Sigmoid colon (tissue), 7 donors: Measurements from ENCODE around the gene ABHD5. TPM values are rescaled to one million over a fixed set of nuclear protein-coding genes. Genes with fewer than 3 reads are reported as not detected.

Experiments used
- DNase-seq: peaks from one replicate; pipeline ENCODE4 v3.0.0-alpha.2; 2019
- H3K27ac ChIP-seq, 4 donors: fragments of 200-600 bp; sonication (generic); one replicate each; pipeline ENCODE4 v1.5.1; 2016 to 2019; ENCODE audit warnings: mild to moderate bottlenecking in 1 of 4
- H3K27me3 ChIP-seq, 3 donors: fragments of 200-600 bp; sonication (generic); one replicate each; pipeline ENCODE4 v1.5.1; 2019; ENCODE audit warnings: mild to moderate bottlenecking in 1 of 3
- H3K36me3 ChIP-seq, 4 donors: fragments of 200-600 bp; sonication (generic); one replicate each; pipeline ENCODE4 v1.5.1; 2016 to 2019
- H3K4me1 ChIP-seq, 4 donors: fragments of 200-600 bp; sonication (generic); one replicate each; pipeline ENCODE4 v1.5.1; 2017 to 2019
- H3K4me3 ChIP-seq, 4 donors: fragments of 200-600 bp; sonication (generic); one replicate each; pipeline ENCODE4 v1.5.1; 2017 to 2019; ENCODE audit warnings: mild to moderate bottlenecking in 2 of 4, moderate library complexity in 1 of 4
- H3K9me3 ChIP-seq, 4 donors: fragments of 200-600 bp in 3 of 4; sonication (generic) in 3 of 4; one replicate each; pipeline versions ENCODE4 v1.5.1 to v1.6.1; 2013 to 2019
- EP300 ChIP-seq, 4 donors: sonication (generic); formaldehyde crosslinking; IDR thresholded peaks; one replicate each; pipeline ENCODE4 v1.6.1; 2017; ENCODE audit warnings: antibody characterized with exemption in 4 of 4
- POLR2A ChIP-seq, 2 donors: fragments of 450-650 bp; IDR thresholded peaks; one replicate each; pipeline ENCODE4 v1.6.1; 2016; ENCODE audit warnings: antibody characterized with exemption in 2 of 2, mild to moderate bottlenecking in 2 of 2, moderate library complexity in 2 of 2
- POLR2AphosphoS5 ChIP-seq, 4 donors: sonication (generic); formaldehyde crosslinking; IDR thresholded peaks; one replicate each; pipeline ENCODE4 v1.6.1; 2017; ENCODE audit warnings: antibody characterized with exemption in 4 of 4
- WGBS, 2 donors: extraction: QIAGEN DNeasy Blood & Tissue Kit; methylation state at CpG; one replicate each; pipeline ENCODE4 v1.1.7; 2013; 5-methylcytosine and 5-hydroxymethylcytosine counted together
- intact Hi-C: fragments of 100-400 bp; cut with DNase I; formaldehyde crosslinking; loops from one replicate; pipeline ENCODE4 v1.15.1; 2023
- polyA plus RNA-seq, 3 donors: library from polyadenylated mRNA; stranded (reverse); fragments of 200-250 nt; gene quantifications; one replicate each; pipeline ENCODE4 v1.2.3, GENCODE V29; 2013
- total RNA-seq, 4 donors: library from RNA; depleted of rRNA; stranded (reverse); fragments of >200 nt; gene quantifications; one replicate each; pipeline ENCODE4 v1.1.0, GENCODE V29; 2016
- TF ChIP-seq, protein P1 (sequence below), 4 experiments: fragments of 450-650 bp in 3 of 4; fragments of 200-600 bp in 1 of 4; IDR thresholded peaks; one replicate each; pipeline ENCODE4 v1.5.1; 2016 to 2019; ENCODE audit warnings: antibody characterized with exemption in 4 of 4, mild to moderate bottlenecking in 3 of 4, moderate library complexity in 2 of 4
- donor health status: healthy with polysubstance abuse.
- donor health status: Bipolar disorder and iron deficiency.
- donor health status: healthy.

The ABHD5 gene
- total and polyA plus RNA-seq, 7 donors: 11.1 to 48.3 (median 22.2) TPM

DNA sequence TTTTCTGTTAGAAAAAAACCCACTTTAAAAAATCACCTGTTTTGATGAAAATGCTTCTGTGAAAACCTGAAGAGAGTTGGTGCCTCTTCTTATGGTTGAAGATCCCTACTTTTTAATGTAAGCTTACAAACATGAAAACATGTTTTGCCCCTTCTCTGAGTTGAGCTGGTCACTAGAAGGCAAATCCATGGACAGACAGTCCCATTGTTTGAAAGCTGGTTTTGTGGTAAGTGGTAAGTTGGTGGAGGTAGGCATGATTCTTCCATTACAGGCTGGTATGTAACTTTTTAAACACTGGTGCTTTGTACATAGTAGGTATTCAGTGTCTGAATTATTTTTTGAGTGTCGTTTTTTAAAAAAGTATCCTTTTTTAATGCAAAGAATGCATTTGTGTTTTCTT is 6.1 kb downstream of the ABHD5 start:
- 86 to 92% methylated on average over 1 of the region's 1 CpG for WGBS, 2 donors
- Histone ChIP-seq H3K4me3 (no peak overlapping the region), H3K4me1 (peaks cover 0 to 27% (median 13%) of the 10 kb centered on the region in 4 donors), H3K27me3 (no peaks in the 10 kb centered on the region), H3K36me3 (peaks cover 0 to 19% (median 0%) of the 10 kb centered on the region in 4 donors), H3K27ac (no peak overlapping the region), H3K9me3 (no peaks in the 10 kb centered on the region)
- DNase-seq: no peak
- TF ChIP-seq POLR2A (IDR thresholded peaks at IDR 0.05) (no peak), POLR2AphosphoS5 (IDR thresholded peaks at IDR 0.05) (no peak), EP300 (IDR thresholded peaks at IDR 0.05) (no peak)
- TF ChIP-seq, protein P1, sequence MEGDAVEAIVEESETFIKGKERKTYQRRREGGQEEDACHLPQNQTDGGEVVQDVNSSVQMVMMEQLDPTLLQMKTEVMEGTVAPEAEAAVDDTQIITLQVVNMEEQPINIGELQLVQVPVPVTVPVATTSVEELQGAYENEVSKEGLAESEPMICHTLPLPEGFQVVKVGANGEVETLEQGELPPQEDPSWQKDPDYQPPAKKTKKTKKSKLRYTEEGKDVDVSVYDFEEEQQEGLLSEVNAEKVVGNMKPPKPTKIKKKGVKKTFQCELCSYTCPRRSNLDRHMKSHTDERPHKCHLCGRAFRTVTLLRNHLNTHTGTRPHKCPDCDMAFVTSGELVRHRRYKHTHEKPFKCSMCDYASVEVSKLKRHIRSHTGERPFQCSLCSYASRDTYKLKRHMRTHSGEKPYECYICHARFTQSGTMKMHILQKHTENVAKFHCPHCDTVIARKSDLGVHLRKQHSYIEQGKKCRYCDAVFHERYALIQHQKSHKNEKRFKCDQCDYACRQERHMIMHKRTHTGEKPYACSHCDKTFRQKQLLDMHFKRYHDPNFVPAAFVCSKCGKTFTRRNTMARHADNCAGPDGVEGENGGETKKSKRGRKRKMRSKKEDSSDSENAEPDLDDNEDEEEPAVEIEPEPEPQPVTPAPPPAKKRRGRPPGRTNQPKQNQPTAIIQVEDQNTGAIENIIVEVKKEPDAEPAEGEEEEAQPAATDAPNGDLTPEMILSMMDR (IDR thresholded peaks at IDR 0.05): no peak
- intact Hi-C loops: no loop called here

DNA sequence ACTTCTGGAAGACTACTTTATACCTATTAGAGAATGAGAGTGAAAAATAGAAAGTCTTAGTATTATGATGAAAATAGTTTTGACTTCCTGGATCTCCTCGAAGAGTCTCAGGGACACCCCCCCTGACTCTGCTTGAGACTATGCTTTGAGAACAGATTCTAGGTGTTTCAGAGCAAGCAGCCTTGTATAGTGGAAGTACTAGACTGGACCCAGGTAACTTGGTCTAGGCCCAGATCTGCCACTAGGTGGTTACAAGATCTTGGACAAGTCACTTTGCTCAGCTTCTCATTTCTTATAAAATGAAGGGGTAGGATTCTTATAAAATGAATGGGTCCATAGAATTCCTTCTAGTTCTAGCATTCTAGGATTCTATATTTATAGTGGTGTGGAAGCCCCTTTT is 9.1 kb downstream of the ABHD5 start:
- TF ChIP-seq, protein P1 (IDR thresholded peaks at IDR 0.05): no peak
- TF ChIP-seq POLR2AphosphoS5 (IDR thresholded peaks at IDR 0.05) (no peak), POLR2A (IDR thresholded peaks at IDR 0.05) (no peak), EP300 (IDR thresholded peaks at IDR 0.05) (no peak)
- no peaks in the 10 kb centered on the region for H3K27me3 ChIP-seq
- no peak overlapping the region for H3K27ac ChIP-seq
- no peak for DNase-seq
- no peak overlapping the region for H3K4me3 ChIP-seq
- H3K36me3 ChIP-seq: peaks cover 0 to 40% (median 0%) of the 10 kb centered on the region in 4 donors
- intact Hi-C loops: no loop called here
- peaks cover 0 to 19% (median 7%) of the 10 kb centered on the region in 4 donors for H3K4me1 ChIP-seq
- no peaks in the 10 kb centered on the region for H3K9me3 ChIP-seq
- WGBS, 2 donors: 76 to 83% methylated on average over 1 of the region's 1 CpG

DNA sequence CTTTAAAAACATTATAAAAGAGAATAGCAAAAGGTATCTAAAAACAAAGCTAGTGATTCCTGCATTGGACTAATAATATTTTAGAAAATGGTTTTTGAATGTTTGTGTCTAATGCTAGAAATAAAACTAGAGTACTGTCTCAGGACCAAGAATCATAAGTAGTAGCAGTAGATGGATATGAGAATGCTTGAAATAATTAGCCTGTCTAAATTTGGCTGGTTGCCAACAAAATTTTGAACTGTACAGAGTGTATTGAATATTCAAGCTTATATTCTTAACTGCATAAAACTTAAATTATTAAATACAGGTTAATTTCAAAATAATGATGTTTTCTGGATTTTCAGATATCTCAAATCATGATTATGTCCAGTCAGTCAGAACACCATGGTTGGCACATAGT is 14.0 kb downstream of the ABHD5 start:
- DNase-seq: no peak
- Histone ChIP-seq H3K27me3 (no peaks in the 10 kb centered on the region), H3K9me3 (no peaks in the 10 kb centered on the region), H3K36me3 (peaks cover 0 to 42% (median 0%) of the 10 kb centered on the region in 4 donors), H3K27ac (no peak overlapping the region), H3K4me1 (peaks cover 0 to 13% (median 0%) of the 10 kb centered on the region in 4 donors), H3K4me3 (no peak overlapping the region)
- TF ChIP-seq POLR2A (IDR thresholded peaks at IDR 0.05): no peak
- no peak for TF ChIP-seq EP300 (IDR thresholded peaks at IDR 0.05)
- TF ChIP-seq, protein P1 (IDR thresholded peaks at IDR 0.05): no peak
- TF ChIP-seq POLR2AphosphoS5 (IDR thresholded peaks at IDR 0.05): no peak
- intact Hi-C loops: no loop called here

DNA sequence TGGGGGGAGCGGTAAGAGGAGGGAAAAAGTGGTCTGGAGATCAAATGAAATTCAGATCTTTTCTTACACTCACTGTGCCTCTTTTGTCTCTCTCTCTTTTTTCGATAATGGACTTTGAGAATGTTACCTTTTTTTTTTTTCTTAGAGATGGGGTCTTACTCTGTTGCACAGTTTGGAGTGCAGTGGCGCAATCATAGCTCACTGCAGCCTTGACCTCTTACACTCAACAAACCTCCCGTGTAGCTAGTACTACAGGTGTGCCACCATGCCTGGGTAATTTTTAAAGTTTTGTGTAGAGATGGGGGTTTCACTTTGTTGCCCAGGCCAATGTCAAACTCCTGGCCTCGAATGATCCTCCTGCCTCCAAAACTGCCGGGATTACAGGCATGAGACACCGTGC is 15.6 kb downstream of the ABHD5 start:
- TF ChIP-seq POLR2AphosphoS5 (IDR thresholded peaks at IDR 0.05): no peak
- no peak for TF ChIP-seq EP300 (IDR thresholded peaks at IDR 0.05)
- TF ChIP-seq, protein P1 (IDR thresholded peaks at IDR 0.05): no peak
- no peak for TF ChIP-seq POLR2A (IDR thresholded peaks at IDR 0.05)
- Histone ChIP-seq H3K27me3 (no peaks in the 10 kb centered on the region), H3K36me3 (peaks cover 0 to 33% (median 0%) of the 10 kb centered on the region in 4 donors), H3K9me3 (no peaks in the 10 kb centered on the region), H3K4me3 (no peak overlapping the region), H3K27ac (no peak overlapping the region), H3K4me1 (peaks cover 0 to 13% (median 0%) of the 10 kb centered on the region in 4 donors)
- DNase-seq: no peak
- WGBS, 2 donors: 91 to 92% methylated on average over 7 of the region's 7 CpGs
- intact Hi-C loops: no loop called here

DNA sequence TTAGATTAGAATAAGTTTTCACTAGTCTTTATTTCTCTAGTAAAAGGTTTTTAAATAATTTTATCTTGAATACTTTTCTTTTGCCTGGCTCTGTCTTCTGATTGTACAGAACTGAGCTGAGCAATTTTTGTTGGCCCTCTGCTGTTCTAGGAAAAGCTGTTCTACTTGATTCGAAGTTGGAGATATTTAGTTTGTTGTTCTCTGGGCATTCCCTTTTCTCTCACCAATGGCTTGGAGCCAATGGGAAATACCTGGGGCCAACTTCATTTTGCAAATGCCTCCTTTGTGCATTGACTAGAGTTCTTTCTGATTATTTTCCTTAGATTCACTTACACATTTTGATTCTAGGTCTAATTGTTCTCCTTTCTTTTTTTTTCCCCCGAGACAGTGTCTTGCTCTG is 16.5 kb downstream of the ABHD5 start:
- no peaks in the 10 kb centered on the region for H3K27me3 ChIP-seq
- H3K4me3 ChIP-seq: no peak overlapping the region
- no peak overlapping the region for H3K27ac ChIP-seq
- TF ChIP-seq POLR2AphosphoS5 (IDR thresholded peaks at IDR 0.05) (no peak), EP300 (IDR thresholded peaks at IDR 0.05) (no peak), POLR2A (IDR thresholded peaks at IDR 0.05) (no peak)
- TF ChIP-seq, protein P1 (IDR thresholded peaks at IDR 0.05): no peak
- DNase-seq: no peak
- intact Hi-C loops: no loop called here
- H3K9me3 ChIP-seq: no peaks in the 10 kb centered on the region
- peaks cover 0 to 33% (median 3%) of the 10 kb centered on the region in 4 donors for H3K36me3 ChIP-seq
- H3K4me1 ChIP-seq: peaks cover 0 to 13% (median 0%) of the 10 kb centered on the region in 4 donors
- whole genome bisulfite sequencing, 2 donors: 58 to 75% methylated on average over 2 of the region's 2 CpGs
